T-cell (primary cell): ENCODE data around the gene IMMP2L. TPM values are rescaled to one million over a fixed set of nuclear protein-coding genes. Genes with fewer than 3 reads are reported as not detected.
"Not testable (repeated sequence)": the region's sequence is repeated elsewhere in the genome, so short reads cannot be mapped to it uniquely, and the experiment has no call there.

Experiments
- ATAC-seq, 4 experiments: fragments of 200-7000 bp in 3 of 4; fragments of 150-1000 bp in 1 of 4; cut with Tn5 transposase; replicated peaks in 1 of 4; 1 replicate in 3 of 4; 2 replicates in 1 of 4; pipeline ENCODE4 v1.10.0; 2021; ENCODE audit warnings: moderate library complexity in 3 of 4, mild to moderate bottlenecking in 2 of 4, moderate number of reproducible peaks in 1 of 4
- CTCF ChIA-PET, 2 donors: fragments of 300-600 bp; sonication (Branson Sonifier 250); formaldehyde crosslinking; loops; one replicate each; lab custom pipeline; 2022; ENCODE audit warnings: antibody characterized with exemption in 2 of 2; lab: Charles Lee
- POLR2A ChIA-PET, 2 donors: fragments of 300-600 bp; sonication (Branson Sonifier 250); formaldehyde crosslinking; loops; one replicate each; lab custom pipeline; 2022; ENCODE audit warnings: antibody characterized with exemption in 2 of 2; lab: Charles Lee
- DNase-seq, 35 experiments: peaks; one replicate each; pipeline versions ENCODE4 v3.0.0 to v3.0.0-alpha.2; 2013 to 2023
- H3K27ac ChIP-seq: one replicate; pipeline ENCODE4 v1.5.1; 2013; ENCODE audit warnings: low read length
- H3K27me3 ChIP-seq, 2 experiments: replicated peaks in 1 of 2; 1 replicate in 1 of 2; 2 replicates in 1 of 2; pipeline versions ENCODE4 v1.6.1 to v1.7.0; 2013; ENCODE audit warnings: low read length in 1 of 2, mixed read lengths in 1 of 2; ENCODE audit not compliant: control insufficient read depth in 2 of 2, insufficient read depth in 2 of 2; ENCODE audit errors: extremely low read depth in 1 of 2
- H3K36me3 ChIP-seq, 2 donors: 1 replicate in 1 of 2; 2 replicates in 1 of 2; pipeline versions ENCODE4 v1.6.1 to v1.7.0; 2013; ENCODE audit warnings: low read length in 1 of 2; ENCODE audit not compliant: control insufficient read depth in 2 of 2, insufficient read depth in 1 of 2; ENCODE audit errors: extremely low read depth in 1 of 2
- H3K4me1 ChIP-seq, 2 experiments: 1 replicate in 1 of 2; 2 replicates in 1 of 2; pipeline versions ENCODE4 v1.6.1 to v1.7.0; 2013; ENCODE audit warnings: low read length in 2 of 2, mixed read lengths in 1 of 2; ENCODE audit not compliant: insufficient read depth in 2 of 2, control insufficient read depth in 1 of 2; ENCODE audit errors: extremely low read depth in 1 of 2
- H3K4me3 ChIP-seq, 2 donors: 1 replicate in 1 of 2; 2 replicates in 1 of 2; pipeline versions ENCODE4 v1.5.1 to v1.7.0; 2013; ENCODE audit warnings: mild to moderate bottlenecking in 2 of 2, low read length in 1 of 2, moderate library complexity in 1 of 2; ENCODE audit not compliant: control insufficient read depth in 1 of 2; ENCODE audit errors: extremely low read depth in 1 of 2
- H3K9me3 ChIP-seq: 2 replicates; pipeline ENCODE4 v1.7.0; 2013
- H3K27ac Mint-ChIP-seq, 2 donors: one replicate each; pipeline ENCODE4 v1.8.0; 2020 to 2021; ENCODE audit warnings: mild to moderate bottlenecking in 2 of 2, mixed read lengths in 2 of 2
- H3K27me3 Mint-ChIP-seq, 2 donors: one replicate each; pipeline ENCODE4 v1.8.0; 2021 to 2022; ENCODE audit warnings: mixed read lengths in 2 of 2
- H3K36me3 Mint-ChIP-seq: one replicate; pipeline ENCODE4 v1.8.0; 2021; ENCODE audit warnings: mixed read lengths
- H3K4me1 Mint-ChIP-seq, 3 donors: one replicate each; pipeline ENCODE4 v1.8.0; 2020 to 2022; ENCODE audit warnings: mixed read lengths in 3 of 3, mild to moderate bottlenecking in 1 of 3
- H3K4me3 Mint-ChIP-seq, 3 donors: one replicate each; pipeline ENCODE4 v1.8.0; 2020 to 2022; ENCODE audit warnings: mild to moderate bottlenecking in 3 of 3, mixed read lengths in 3 of 3, moderate library complexity in 3 of 3
- H3K9me3 Mint-ChIP-seq, 3 donors: one replicate each; pipeline ENCODE4 v1.8.0; 2020 to 2022; ENCODE audit warnings: mixed read lengths in 3 of 3
- WGBS: methylation state at CpG from one replicate; pipeline ENCODE4 v1.1.5; 2013; ENCODE audit warnings: missing lambda C conversion rate; ENCODE audit not compliant: insufficient coverage; 5-methylcytosine and 5-hydroxymethylcytosine counted together
- total RNA-seq, 35 experiments: library from RNA in 6 of 35; stranded (reverse) in 6 of 35; fragments of 120-200 nt in 1 of 35; gene quantifications; one replicate each; pipeline versions ENCODE4 v1.2.1 to v1.2.4 and lab custom pipeline; 2013 to 2026

IMMP2L gene
- total RNA-seq, 5 donors from 2014 or later (not counting 1 experiment from before 2014, with no cell fraction given), result 14.1 to 27.3 (median 21.7) TPM

DNA sequence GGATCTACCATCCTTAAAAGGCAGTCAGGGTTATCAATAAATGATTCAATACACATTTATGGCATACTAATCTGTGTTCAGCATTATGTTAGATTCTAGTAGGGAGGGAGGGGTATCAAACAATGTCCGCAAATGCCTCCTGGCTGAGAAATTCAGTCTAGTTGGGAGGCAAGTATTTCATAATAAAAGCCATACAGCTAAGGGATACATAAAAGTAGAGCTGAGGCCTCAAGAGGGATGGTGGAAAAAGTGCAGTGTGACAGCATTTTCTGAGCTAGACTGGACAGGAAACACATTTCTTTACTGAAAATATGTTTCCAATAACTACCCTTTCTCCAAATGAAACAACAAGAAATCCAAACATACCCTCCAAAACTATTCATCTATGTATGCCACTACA is 624.1 kb downstream of the IMMP2L start:
- Histone ChIP-seq H3K27ac (no peak overlapping the region), H3K27me3 (no peaks in the 10 kb centered on the region), H3K4me1 (peaks cover 0 to 3% of the 10 kb centered on the region in 2 experiments), H3K9me3 (no peaks in the 10 kb centered on the region), H3K36me3 (no peaks in the 10 kb centered on the region), H3K4me3 (no peak overlapping the region)
- ChIA-PET POLR2A (no interaction called here), CTCF (interaction anchor here in 1 of 2 donors (0.6 kb wide), 1 partner anchor 62 kb away, joined by 3 read pairs; no protein-coding TSS in a partner anchor)
- Mint-ChIP-seq H3K36me3 (peaks cover 11% of the 10 kb centered on the region), H3K9me3 (peaks cover 0 to 8% (median 6%) of the 10 kb centered on the region in 3 donors), H3K27me3 (no peaks in the 10 kb centered on the region), H3K4me1 (peaks cover 6 to 10% (median 7%) of the 10 kb centered on the region in 3 donors), H3K27ac (no peak overlapping the region), H3K4me3 (no peak overlapping the region)
- DNase-seq (no peak), ATAC-seq (no peak)
- WGBS, result no CpG with 5 or more reads among the region's 1 CpG

DNA sequence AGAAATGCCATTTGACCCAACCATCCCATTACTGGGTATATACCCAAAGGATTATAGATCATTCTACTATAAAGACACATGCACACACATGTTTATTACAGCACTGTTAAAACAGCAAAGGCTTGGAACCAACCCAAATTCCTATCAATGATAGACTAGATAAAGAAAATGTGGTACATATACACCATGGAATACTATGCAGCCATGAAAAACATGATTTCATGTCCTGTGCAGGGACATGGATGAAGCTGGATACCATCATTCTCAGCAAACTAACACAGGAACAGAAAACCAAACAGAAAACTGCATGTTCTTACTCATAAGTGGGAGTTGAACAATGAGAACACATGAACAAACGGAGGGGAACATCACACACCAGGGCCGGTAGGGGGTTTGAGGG is 625.6 kb downstream of the IMMP2L start:
- H3K36me3 ChIP-seq, H3K4me1 Mint-ChIP-seq, H3K27ac ChIP-seq, H3K4me1 ChIP-seq, CTCF ChIA-PET, H3K9me3 ChIP-seq, H3K27me3 ChIP-seq, H3K9me3 Mint-ChIP-seq, ATAC-seq, DNase-seq, H3K27me3 Mint-ChIP-seq, H3K4me3 Mint-ChIP-seq, H3K27ac Mint-ChIP-seq, H3K4me3 ChIP-seq, POLR2A ChIA-PET: not testable (repeated sequence)
- WGBS, result no CpG with 5 or more reads among the region's 2 CpGs
- H3K36me3 Mint-ChIP-seq, result peaks cover 11% of the 10 kb centered on the region

DNA sequence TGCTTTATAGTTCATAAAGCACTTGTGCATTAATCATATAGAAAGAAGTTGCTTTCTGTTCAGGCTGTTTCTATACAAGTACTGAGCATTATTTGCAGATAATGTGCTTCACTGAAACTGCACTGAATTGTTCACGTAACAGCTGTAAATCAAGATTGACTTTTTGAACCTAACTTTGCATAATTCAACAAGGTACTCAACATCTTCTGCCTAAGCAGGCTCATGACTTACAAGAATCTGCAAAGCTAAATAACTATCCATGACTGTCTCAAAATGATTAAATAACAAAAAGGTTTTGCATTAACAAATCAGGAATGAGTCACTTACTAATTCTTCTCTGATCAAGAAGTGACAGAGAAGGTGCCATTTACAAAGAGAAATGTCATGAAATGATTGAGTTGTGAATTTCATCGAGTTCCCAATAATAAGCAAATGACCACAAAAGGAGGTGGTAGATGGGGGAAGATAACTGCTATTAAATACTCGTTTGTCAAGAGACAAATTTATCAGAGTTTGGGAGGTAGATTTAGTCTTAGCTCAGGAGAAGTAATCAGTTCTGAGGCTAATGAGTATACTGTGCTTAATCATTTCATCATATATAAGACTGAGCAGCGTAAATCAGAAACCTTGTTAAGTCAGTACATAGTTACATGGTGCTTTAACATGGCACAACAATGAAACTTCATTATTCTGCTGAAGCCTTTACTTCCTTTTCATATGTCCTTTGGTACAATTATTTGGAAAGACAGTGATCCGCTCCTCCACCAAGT is 632.6 kb downstream of the IMMP2L start:
- Mint-ChIP-seq H3K4me3 (no peak overlapping the region), H3K4me1 (peaks cover 8 to 15% (median 11%) of the 10 kb centered on the region in 3 donors), H3K27ac (no peak overlapping the region), H3K27me3 (no peaks in the 10 kb centered on the region), H3K9me3 (peaks cover 0 to 6% (median 4%) of the 10 kb centered on the region in 3 donors), H3K36me3 (peaks cover 10% of the 10 kb centered on the region)
- no peak overlapping the region for H3K4me3 ChIP-seq
- no peak for DNase-seq
- H3K27me3 ChIP-seq, result no peaks in the 10 kb centered on the region
- ATAC-seq, result no peak
- H3K9me3 ChIP-seq, result no peaks in the 10 kb centered on the region
- H3K27ac ChIP-seq, result no peak overlapping the region
- WGBS, result 57% methylated on average over 1 of the region's 5 CpGs
- CTCF ChIA-PET, result no interaction called here
- POLR2A ChIA-PET, result no interaction called here
- H3K36me3 ChIP-seq, result no peaks in the 10 kb centered on the region
- peaks cover 0 to 5% of the 10 kb centered on the region in 2 experiments for H3K4me1 ChIP-seq

GRCh38 chr7:110922906-110923305 is 639.4 kb downstream of the IMMP2L start:
- WGBS, result 89% methylated on average over 3 of the region's 3 CpGs
- Histone ChIP-seq H3K36me3 (no peaks in the 10 kb centered on the region), H3K9me3 (no peaks in the 10 kb centered on the region), H3K4me3 (no peak overlapping the region), H3K27ac (no peak overlapping the region), H3K4me1 (peaks cover 0 to 2% of the 10 kb centered on the region in 2 experiments), H3K27me3 (no peaks in the 10 kb centered on the region)
- Mint-ChIP-seq H3K4me1 (peaks cover 0 to 4% (median 4%) of the 10 kb centered on the region in 3 donors), H3K27ac (no peak overlapping the region), H3K4me3 (no peak overlapping the region), H3K36me3 (peaks cover 8% of the 10 kb centered on the region), H3K9me3 (no peaks in the 10 kb centered on the region), H3K27me3 (no peaks in the 10 kb centered on the region)
- no peak for DNase-seq
- ATAC-seq, result no peak
- CTCF ChIA-PET, result no interaction called here
- POLR2A ChIA-PET, result no interaction called here

DNA sequence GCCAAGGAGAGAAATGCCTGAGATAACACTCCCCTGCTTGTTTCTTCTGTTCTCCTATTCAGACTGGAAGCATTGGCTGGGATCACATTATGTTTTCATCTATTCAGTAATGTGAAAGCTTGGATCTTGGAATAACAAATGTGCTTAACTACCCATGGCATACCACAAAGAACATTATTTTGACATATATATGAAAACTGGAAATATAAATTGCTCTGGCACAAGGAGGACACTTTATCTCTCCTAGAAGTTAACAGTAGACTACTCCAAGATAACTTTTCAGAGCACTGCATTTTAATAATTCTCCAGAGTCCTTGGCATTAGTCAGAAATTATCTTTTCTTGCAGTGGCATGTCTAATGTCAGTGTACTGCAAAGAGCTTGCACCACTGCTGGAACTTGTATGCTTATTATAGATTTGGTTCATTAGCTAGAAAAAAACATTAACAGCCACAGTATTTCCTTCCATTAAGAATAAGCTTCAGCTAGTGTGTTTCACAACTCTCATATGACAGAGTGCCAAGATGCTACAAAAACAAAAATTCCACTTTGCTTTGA is 640.6 kb downstream of the IMMP2L start:
- no peak overlapping the region for H3K4me3 ChIP-seq
- H3K27ac ChIP-seq, result no peak overlapping the region
- Mint-ChIP-seq H3K4me3 (no peak overlapping the region), H3K27ac (no peak overlapping the region), H3K4me1 (peaks cover 0 to 1% (median 0%) of the 10 kb centered on the region in 3 donors), H3K36me3 (peaks cover 8% of the 10 kb centered on the region), H3K9me3 (no peaks in the 10 kb centered on the region), H3K27me3 (no peaks in the 10 kb centered on the region)
- DNase-seq, result no peak
- no peaks in the 10 kb centered on the region for H3K9me3 ChIP-seq
- no peak for ATAC-seq
- H3K4me1 ChIP-seq, result no peaks in the 10 kb centered on the region
- ChIA-PET CTCF (no interaction called here), POLR2A (no interaction called here)
- no peaks in the 10 kb centered on the region for H3K36me3 ChIP-seq
- no peaks in the 10 kb centered on the region for H3K27me3 ChIP-seq

- Histone ChIP-seq H3K4me1 (no peaks in the 10 kb centered on the region), H3K27me3 (no peaks in the 10 kb centered on the region), H3K9me3 (no peaks in the 10 kb centered on the region), H3K36me3 (no peaks in the 10 kb centered on the region), H3K27ac (no peak overlapping the region), H3K4me3 (no peak overlapping the region)
- peaks cover 0 to 3% (median 0%) of the 10 kb centered on the region in 3 donors for H3K4me1 Mint-ChIP-seq
- H3K9me3 Mint-ChIP-seq, result no peaks in the 10 kb centered on the region
- ChIA-PET POLR2A (no interaction called here), CTCF (no interaction called here)
- no peaks in the 10 kb centered on the region for H3K27me3 Mint-ChIP-seq
- no CpG with 5 or more reads among the region's 2 CpGs for WGBS
- ATAC-seq (no peak), DNase-seq (no peak)
- H3K4me3 Mint-ChIP-seq, result no peak overlapping the region
- peaks cover 3% of the 10 kb centered on the region for H3K36me3 Mint-ChIP-seq
- H3K27ac Mint-ChIP-seq, result no peak overlapping the region
Observed at GRCh38 chr7:110918949-110919548, 643.2 kb downstream of the IMMP2L start.
